ENCODE results near the gene PIWIL1. TPM values are rescaled to one million over a fixed set of nuclear protein-coding genes. Genes with fewer than 3 reads are reported as not detected.

The PIWIL1 gene
- total and polyA plus RNA-seq, 2 of the 4 experiments (the other 2 are of a cell fraction): not detected

DNA sequence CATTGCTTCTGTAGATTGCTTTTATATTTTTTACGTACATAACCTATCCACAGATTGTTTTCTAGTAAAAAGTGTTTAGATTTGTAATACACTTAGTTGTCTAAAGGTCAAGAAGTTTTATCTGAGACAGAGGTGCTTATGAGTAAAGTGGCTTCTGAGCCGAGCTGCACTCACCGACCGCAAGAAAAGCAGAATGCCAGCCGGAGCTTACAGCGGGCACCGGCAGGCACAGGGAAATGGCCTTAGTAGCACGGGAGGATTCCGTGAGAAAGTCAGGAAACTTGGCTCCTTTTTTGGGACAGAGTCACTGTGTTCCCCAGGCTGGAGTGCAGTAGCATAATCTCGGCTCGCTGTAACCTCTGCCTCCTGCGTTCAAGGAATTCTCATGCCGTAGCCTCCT, 29.8 kb downstream of the PIWIL1 start:
- dilution Hi-C loops (cut with HindIII; ENCODE audit: low sequenced_read_pairs, unreplicated experiment): no loop called here
- no peak for ATAC-seq (ENCODE audit: low read depth)

More for the DNA sequence above, 29.8 kb downstream of the PIWIL1 start:
- Histone ChIP-seq H3K18ac (ENCODE audit: low read depth, low read length) (no peak overlapping the region), H2BK20ac (ENCODE audit: low read depth, low read length) (no peak overlapping the region), H2BK15ac (ENCODE audit: low read depth, low read length) (no peak overlapping the region), H3K23ac (ENCODE audit: low read depth, low read length) (no peak overlapping the region), H3K27ac (ENCODE audit: insufficient read depth, low read length) (no peak overlapping the region), H3K9me3 (ENCODE audit: control insufficient read depth, insufficient read depth, low read length) (peaks cover 16% of the 10 kb centered on the region), H3K4ac (ENCODE audit: low read depth, low read length) (no peak overlapping the region), H2AK9ac (replicated peaks; ENCODE audit: low read depth, low read length, poor library complexity) (no peak overlapping the region), H2AFZ (replicated peaks; ENCODE audit: low read length, poor library complexity) (no peak overlapping the region), H3K4me3 (ENCODE audit: insufficient read depth, low read depth, low read length) (no peak overlapping the region), H4K8ac (ENCODE audit: low read depth in 2 of 2, low read length in 2 of 2) (no peak overlapping the region), H3K79me1 (ENCODE audit: low read depth in 1 of 2, low read length in 2 of 2) (no peaks in the 10 kb centered on the region), H2BK120ac (ENCODE audit: low read depth, low read length) (no peak overlapping the region), H3K14ac (replicated peaks; ENCODE audit: low read depth, low read length) (no peak overlapping the region), H3K36me3 (ENCODE audit: control insufficient read depth, insufficient read depth, low read length) (no peaks in the 10 kb centered on the region), H3K9ac (ENCODE audit: low read depth, low read length) (no peak overlapping the region), H3K4me2 (ENCODE audit: low read depth, low read length) (no peak overlapping the region), H4K20me1 (ENCODE audit: insufficient read depth, low read length) (no peaks in the 10 kb centered on the region), H3K27me3 (ENCODE audit: control insufficient read depth, insufficient read depth, low read length) (no peaks in the 10 kb centered on the region), H2AK5ac (ENCODE audit: low read depth, low read length) (no peak overlapping the region), H3K9me1 (ENCODE audit: insufficient read depth, low read length) (no peaks in the 10 kb centered on the region), H4K91ac (ENCODE audit: insufficient read depth, low read depth, low read length) (no peak overlapping the region), H3K56ac (ENCODE audit: extremely low read depth, insufficient read depth, low read length) (no peak overlapping the region), H4K5ac (ENCODE audit: low read depth, low read length) (no peak overlapping the region), H2BK5ac (ENCODE audit: low read depth, low read length, poor library complexity, severe bottlenecking) (no peak overlapping the region), H3K4me1 (ENCODE audit: control insufficient read depth, insufficient read depth, low read length) (no peaks in the 10 kb centered on the region)
- WGBS, 2 experiments (ENCODE audit: extremely low coverage in 2 of 2, insufficient read length in 1 of 2): 79% methylated on average over 12 of the region's 13 CpGs; no CpG with 5 or more reads in 1 of the 2 experiments
- in situ Hi-C loops (cut with MboI; ENCODE audit: low sequenced_read_pairs): no loop called here
- no TSS peak for BruUV-seq (replicated peaks)
- TF ChIP-seq RCOR1 (IDR thresholded peaks at IDR 0.05; ENCODE audit: insufficient replicate concordance, low read length): no peak
- no peak for TF ChIP-seq RFX5 (IDR thresholded peaks at IDR 0.05; ENCODE audit: low read depth, low read length)
- no peak for TF ChIP-seq NFE2L2 (IDR thresholded peaks at IDR 0.05; ENCODE audit: low read depth, low read length)
- TF ChIP-seq POLR2A (IDR thresholded peaks at IDR 0.05; ENCODE audit: low read depth, low read length): no peak
- TF ChIP-seq SMC3 (IDR thresholded peaks at IDR 0.05; ENCODE audit: low read depth, low read length): no peak
- no peak for TF ChIP-seq CHD1 (IDR thresholded peaks at IDR 0.05; ENCODE audit: low read depth, low read length)
- TF ChIP-seq MAZ (IDR thresholded peaks at IDR 0.05; ENCODE audit: borderline replicate concordance, low read depth, low read length): no peak
- no peak for TF ChIP-seq CEBPB (IDR thresholded peaks at IDR 0.05; ENCODE audit: low read depth, low read length)
- no peak for TF ChIP-seq MAFK (IDR thresholded peaks at IDR 0.05; ENCODE audit: low read depth, low read length)
- no peak for TF ChIP-seq USF2 (IDR thresholded peaks at IDR 0.05; ENCODE audit: low read depth, low read length)
- no peak for TF ChIP-seq CTCF (conservative IDR thresholded peaks at IDR 0.05; ENCODE audit: low read depth, low read length)
- no peak for TF ChIP-seq MXI1 (IDR thresholded peaks at IDR 0.05; ENCODE audit: borderline replicate concordance, low read depth, low read length)
- TF ChIP-seq, protein P1, sequence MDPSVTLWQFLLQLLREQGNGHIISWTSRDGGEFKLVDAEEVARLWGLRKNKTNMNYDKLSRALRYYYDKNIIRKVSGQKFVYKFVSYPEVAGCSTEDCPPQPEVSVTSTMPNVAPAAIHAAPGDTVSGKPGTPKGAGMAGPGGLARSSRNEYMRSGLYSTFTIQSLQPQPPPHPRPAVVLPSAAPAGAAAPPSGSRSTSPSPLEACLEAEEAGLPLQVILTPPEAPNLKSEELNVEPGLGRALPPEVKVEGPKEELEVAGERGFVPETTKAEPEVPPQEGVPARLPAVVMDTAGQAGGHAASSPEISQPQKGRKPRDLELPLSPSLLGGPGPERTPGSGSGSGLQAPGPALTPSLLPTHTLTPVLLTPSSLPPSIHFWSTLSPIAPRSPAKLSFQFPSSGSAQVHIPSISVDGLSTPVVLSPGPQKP (IDR thresholded peaks at IDR 0.05; ENCODE audit: borderline replicate concordance, low read depth, low read length): no peak
- CTCF ChIA-PET: no interaction called here
- POLR2A ChIA-PET (ENCODE audit: unreplicated experiment): no interaction called here
- no peak for DNase-seq
- intact Hi-C loops (cut with micrococcal nuclease): no loop called here

Measured in IMR-90 (cell line).